Posterior vena cava (tissue), 2 donors: ENCODE results near the gene PCGF1. TPM values are rescaled to one million over a fixed set of nuclear protein-coding genes. Genes with fewer than 3 reads are reported as not detected.

Experiments used
- DNase-seq: peaks from one replicate; pipeline ENCODE4 v3.0.0-alpha.2; 2020; ENCODE audit warnings: low spot score
- intact Hi-C, 2 donors: fragments of 100-400 bp; cut with DNase I; formaldehyde crosslinking; loops; one replicate each; pipeline versions ENCODE4 v1.14.1 to v1.14.2; 2022 to 2023
- total RNA-seq, 2 donors: library from RNA; stranded (reverse); fragmentation: NEBNext Ultra II Directional; extraction: Animal tissue kit (Norgen Biotek cat#: 25700); gene quantifications; one replicate each; pipeline ENCODE4 v1.2.1, GENCODE V29; 2021
- donor health status: DM: yes; HTN: yes; CAD: no.
- donor health status: DM: yes; HTN: yes; CAD: no.

PCGF1 gene
- total RNA-seq, 2 donors from 2014 or later = 21.6 to 23.6 TPM

DNA sequence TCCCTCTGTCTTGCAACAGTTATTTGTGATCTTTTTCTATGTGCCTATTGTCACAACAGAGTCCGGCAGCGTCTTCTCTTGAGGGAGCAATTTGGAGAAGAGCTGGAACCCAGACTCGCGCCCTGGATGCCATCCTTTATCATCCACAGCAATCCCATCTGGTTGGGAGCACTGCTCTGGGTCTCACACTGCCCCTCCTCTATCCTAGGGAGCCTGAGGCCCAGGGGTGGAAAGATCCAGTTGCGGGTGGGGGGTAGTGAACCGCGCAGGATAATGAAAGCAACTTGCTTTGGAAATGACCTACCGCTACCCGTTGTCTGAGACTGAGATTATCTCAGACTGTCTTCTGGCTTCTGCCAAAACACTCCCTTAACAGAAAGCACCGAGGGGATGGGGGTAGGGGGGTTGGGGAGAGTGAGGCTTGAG, 48.5 kb downstream of the PCGF1 start:
- intact Hi-C loops = no loop called here
- DNase-seq = peak; percentile 63

DNA sequence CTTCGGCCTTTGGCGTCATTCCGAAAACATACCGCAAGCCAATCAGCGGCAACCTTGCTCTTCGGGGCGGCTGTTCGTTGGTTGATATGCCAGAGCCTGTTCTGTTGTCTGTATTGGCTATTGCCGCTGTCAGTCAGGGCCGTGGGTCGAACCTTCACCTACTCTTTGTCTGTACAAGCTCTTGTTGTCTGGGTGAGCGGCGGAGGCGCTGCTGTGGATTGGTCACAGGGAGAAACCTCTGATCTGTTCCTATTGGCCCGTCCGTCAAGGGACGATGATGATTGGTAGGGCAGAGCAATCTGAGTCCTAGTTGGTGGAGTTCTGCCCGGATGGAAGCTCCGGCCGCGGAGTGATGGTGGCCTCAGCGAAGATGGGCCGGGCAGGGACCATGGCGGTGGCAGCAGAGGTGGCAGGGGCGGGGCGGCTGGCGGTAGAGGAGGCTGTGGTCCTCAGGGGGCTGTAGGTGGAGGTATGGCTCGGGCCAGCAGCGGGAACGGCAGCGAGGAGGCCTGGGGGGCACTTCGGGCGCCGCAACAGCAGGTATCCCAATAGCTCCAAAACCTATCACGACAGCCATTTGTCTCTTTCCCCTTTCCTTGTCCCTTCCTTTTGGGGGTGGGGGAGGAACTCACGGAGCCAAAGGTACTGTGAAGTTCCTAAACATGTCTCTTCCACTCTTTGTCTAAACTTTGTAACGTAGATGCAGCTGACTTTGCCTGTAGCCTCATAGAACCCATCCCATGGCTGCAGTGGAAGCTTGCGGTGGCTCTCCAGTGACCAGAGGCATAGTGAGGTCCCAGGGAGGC, 49.2 kb downstream of the PCGF1 start, which contains the start of gene WBP1:
Gene WBP1, plus strand, starts transcription at position 307 of the 806 bp plus-strand sequence. Its CDS starts 165 bp downstream, at position 472.
- intact Hi-C loops = no loop called here
- DNase-seq = peak; percentile 100

DNA sequence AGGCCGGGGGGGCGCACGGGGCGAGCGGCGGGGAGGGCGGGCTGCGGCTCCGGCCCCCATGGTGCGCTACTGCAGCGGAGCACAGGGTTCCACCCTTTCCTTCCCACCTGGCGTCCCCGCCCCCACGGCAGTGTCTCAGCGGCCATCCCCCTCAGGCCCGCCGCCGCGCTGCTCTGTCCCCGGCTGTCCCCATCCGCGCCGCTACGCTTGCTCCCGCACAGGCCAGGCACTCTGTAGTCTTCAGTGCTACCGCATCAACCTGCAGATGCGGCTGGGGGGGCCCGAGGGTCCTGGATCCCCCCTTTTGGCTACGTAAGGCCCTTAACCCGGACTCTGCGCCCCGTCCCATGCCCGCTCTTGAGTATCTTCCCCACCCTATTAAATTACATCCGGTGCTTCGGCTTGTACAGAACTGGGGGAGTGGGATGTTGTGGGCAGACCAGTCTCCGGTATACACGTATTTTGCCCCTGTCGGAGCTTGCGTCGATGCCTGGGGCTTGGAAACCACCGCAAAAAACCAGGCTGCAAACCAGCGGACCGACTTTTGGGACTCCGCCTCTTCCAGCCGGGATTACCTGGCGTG, 49.9 kb downstream of the PCGF1 start:
- intact Hi-C loops = no loop called here
- DNase-seq = peak; percentile 90

DNA sequence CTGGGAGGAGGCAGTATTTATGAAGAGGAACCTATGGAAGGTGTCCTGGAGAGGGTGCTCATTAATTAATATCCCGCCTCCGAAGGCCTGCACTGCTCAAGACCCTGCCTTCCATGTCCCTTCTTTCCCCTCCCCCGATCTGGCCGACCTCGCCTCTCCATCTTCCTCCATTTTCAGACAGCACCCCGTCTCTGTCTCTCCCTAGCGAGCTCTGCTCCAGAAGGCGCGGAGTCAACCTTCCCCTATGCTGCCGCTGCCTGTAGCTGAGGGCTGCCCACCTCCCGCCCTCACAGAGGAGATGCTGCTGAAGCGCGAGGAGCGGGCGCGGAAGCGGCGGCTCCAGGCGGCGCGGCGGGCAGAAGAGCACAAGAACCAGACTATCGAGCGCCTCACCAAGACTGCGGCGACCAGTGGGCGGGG, 50.4 kb downstream of the PCGF1 start:
- no peak for DNase-seq
- intact Hi-C loops = no loop called here

Other genes with a start within 250 kb of the PCGF1 start
- gene SLC4A5, start 164.3 kb downstream of the PCGF1 start, total RNA-seq = 1 to 10 TPM; 3.9 to 5.3 TPM
- 100 to 1,000 TPM; 165 to 167 TPM for gene DCTN1, start 127.4 kb downstream of the PCGF1 start, total RNA-seq
- gene C2orf81, start 86.1 kb downstream of the PCGF1 start, total RNA-seq = 1 to 10 TPM; 2.3 to 2.7 TPM
- 1 to 10 TPM; 7.9 to 9.4 TPM for gene WDR54, start 86.0 kb downstream of the PCGF1 start, total RNA-seq
- 10 to 100 TPM; 10.6 to 16.8 TPM for gene RTKN, start 65.8 kb downstream of the PCGF1 start, total RNA-seq
- 10 to 100 TPM; 20.5 TPM for gene INO80B, start 52.6 kb downstream of the PCGF1 start, total RNA-seq
- 10 to 100 TPM; 28.2 to 40.5 TPM for gene WBP1, start 49.3 kb downstream of the PCGF1 start, total RNA-seq
- 10 to 100 TPM; 25.1 to 30.2 TPM for gene MOGS, start 42.3 kb downstream of the PCGF1 start, total RNA-seq
- gene MRPL53, start 35.0 kb downstream of the PCGF1 start, total RNA-seq = 10 to 100 TPM; 47.1 to 53.2 TPM
- gene CCDC142, start 24.7 kb downstream of the PCGF1 start, total RNA-seq = 10 to 100 TPM in 1 of 2 donors, 1 to 10 TPM in 1; 9.9 to 11.2 TPM
- gene TTC31, start 24.6 kb downstream of the PCGF1 start, total RNA-seq = 10 to 100 TPM; 13.2 to 15.0 TPM
- 1 to 10 TPM in 1 of 2 donors, not detected in 1; 1.5 TPM for gene LBX2, start 8.1 kb downstream of the PCGF1 start, total RNA-seq
- not detected for gene TLX2, start 6.8 kb upstream of the PCGF1 start, total RNA-seq
- gene DQX1, start 18.5 kb upstream of the PCGF1 start, total RNA-seq = not detected
- gene AUP1, start 22.0 kb upstream of the PCGF1 start, total RNA-seq = 10 to 100 TPM; 64.4 to 67.0 TPM
- gene HTRA2, start 22.2 kb upstream of the PCGF1 start, total RNA-seq = 10 to 100 TPM; 22.4 to 30.4 TPM
- 10 to 100 TPM in 1 of 2 donors, 1 to 10 TPM in 1; 6.1 to 11.8 TPM for gene LOXL3, start 46.2 kb upstream of the PCGF1 start, total RNA-seq
- 10 to 100 TPM; 11.0 to 12.2 TPM for gene DOK1, start 47.0 kb upstream of the PCGF1 start, total RNA-seq
- under 1 TPM in 1 of 2 donors, not detected in 1; 0.19 TPM for gene M1AP, start 140.6 kb upstream of the PCGF1 start, total RNA-seq
- 1 to 10 TPM; 3.2 to 3.9 TPM for gene SEMA4F, start 146.6 kb upstream of the PCGF1 start, total RNA-seq